ENCODE measurements around the gene UBR4.

UBR4 gene

DNA sequence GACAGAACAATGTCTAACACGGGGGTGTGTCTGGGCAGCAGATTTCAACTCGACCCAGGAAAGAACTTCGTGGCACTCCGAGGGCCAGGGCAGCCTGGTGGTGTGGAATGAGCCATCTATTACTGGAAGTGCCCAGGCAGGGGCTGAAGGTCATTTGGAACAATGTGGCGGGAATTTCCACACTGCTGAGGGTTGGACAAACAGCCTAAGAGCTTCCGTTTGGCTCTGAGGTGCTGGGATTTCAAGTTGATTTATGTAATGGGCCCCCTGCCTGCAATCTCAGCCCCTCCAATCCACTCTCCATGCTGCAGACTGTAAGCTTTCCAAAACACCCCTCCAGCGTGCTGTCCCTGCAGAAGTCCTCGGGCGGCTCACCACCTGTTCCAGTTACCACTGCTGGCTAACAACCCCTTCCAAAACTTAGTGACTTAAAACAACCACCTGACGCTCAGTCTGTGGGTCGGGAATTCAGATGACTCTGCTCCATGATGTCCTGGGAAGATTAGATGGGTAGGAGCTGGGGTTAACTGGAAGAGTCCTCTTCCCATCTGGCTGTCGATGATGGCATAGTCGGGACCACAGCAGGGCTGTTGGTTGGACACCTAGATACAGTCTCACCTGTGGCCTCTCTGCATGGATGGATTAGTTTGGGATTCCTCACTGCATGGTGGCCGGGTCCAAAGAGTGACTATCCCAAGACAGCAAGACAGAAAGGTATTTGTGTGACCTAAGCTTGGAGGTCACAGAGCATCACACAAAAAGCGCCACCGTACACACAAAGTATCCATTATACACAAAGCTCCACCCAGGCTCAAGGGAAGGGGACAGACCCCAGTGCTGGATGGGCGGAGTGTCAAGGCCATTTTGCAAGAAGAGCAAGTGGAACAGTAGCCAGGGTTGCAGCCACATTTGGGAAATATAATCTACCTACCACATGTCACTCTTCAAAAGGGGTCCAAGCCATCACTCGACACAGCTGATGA, 163.9 kb downstream of the UBR4 start:
- H3K9me3 ChIP-seq (ENCODE audit: control insufficient read depth, insufficient read depth, low read length): no peaks in the 10 kb centered on the region
- no peak for TF ChIP-seq EZH2phosphoT487 (IDR thresholded peaks at IDR 0.05; ENCODE audit: borderline replicate concordance, low read length)
- TF ChIP-seq, protein P1, sequence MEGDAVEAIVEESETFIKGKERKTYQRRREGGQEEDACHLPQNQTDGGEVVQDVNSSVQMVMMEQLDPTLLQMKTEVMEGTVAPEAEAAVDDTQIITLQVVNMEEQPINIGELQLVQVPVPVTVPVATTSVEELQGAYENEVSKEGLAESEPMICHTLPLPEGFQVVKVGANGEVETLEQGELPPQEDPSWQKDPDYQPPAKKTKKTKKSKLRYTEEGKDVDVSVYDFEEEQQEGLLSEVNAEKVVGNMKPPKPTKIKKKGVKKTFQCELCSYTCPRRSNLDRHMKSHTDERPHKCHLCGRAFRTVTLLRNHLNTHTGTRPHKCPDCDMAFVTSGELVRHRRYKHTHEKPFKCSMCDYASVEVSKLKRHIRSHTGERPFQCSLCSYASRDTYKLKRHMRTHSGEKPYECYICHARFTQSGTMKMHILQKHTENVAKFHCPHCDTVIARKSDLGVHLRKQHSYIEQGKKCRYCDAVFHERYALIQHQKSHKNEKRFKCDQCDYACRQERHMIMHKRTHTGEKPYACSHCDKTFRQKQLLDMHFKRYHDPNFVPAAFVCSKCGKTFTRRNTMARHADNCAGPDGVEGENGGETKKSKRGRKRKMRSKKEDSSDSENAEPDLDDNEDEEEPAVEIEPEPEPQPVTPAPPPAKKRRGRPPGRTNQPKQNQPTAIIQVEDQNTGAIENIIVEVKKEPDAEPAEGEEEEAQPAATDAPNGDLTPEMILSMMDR (IDR thresholded peaks at IDR 0.05; ENCODE audit: low read depth, low read length, poor library complexity, severe bottlenecking): no peak
- no peaks in the 10 kb centered on the region for H3K9me2 ChIP-seq (replicated peaks; ENCODE audit: control insufficient read depth, low read length)
- H3K4me3 ChIP-seq (ENCODE audit: low read length): no peak overlapping the region
- H3K4me1 ChIP-seq (ENCODE audit: control insufficient read depth, low read length): no peaks in the 10 kb centered on the region
- H3K4me2 ChIP-seq (ENCODE audit: low read length): no peak overlapping the region
- H4K20me1 ChIP-seq (ENCODE audit: control insufficient read depth, insufficient read depth, low read depth, low read length): no peaks in the 10 kb centered on the region
- no peaks in the 10 kb centered on the region for H3K36me3 ChIP-seq (ENCODE audit: control insufficient read depth, low read length)
- H3F3A ChIP-seq (ENCODE audit: control insufficient read depth, insufficient read depth): no peaks in the 10 kb centered on the region
- H3K27ac ChIP-seq (ENCODE audit: low read depth, low read length): no peak overlapping the region
- no peaks in the 10 kb centered on the region for H3K79me2 ChIP-seq (ENCODE audit: control insufficient read depth, low read length)
- peaks cover 11% of the 10 kb centered on the region; the same call in 1 of the 2 replicates for H3K27me3 ChIP-seq (ENCODE audit: control insufficient read depth, low read length)

DNA sequence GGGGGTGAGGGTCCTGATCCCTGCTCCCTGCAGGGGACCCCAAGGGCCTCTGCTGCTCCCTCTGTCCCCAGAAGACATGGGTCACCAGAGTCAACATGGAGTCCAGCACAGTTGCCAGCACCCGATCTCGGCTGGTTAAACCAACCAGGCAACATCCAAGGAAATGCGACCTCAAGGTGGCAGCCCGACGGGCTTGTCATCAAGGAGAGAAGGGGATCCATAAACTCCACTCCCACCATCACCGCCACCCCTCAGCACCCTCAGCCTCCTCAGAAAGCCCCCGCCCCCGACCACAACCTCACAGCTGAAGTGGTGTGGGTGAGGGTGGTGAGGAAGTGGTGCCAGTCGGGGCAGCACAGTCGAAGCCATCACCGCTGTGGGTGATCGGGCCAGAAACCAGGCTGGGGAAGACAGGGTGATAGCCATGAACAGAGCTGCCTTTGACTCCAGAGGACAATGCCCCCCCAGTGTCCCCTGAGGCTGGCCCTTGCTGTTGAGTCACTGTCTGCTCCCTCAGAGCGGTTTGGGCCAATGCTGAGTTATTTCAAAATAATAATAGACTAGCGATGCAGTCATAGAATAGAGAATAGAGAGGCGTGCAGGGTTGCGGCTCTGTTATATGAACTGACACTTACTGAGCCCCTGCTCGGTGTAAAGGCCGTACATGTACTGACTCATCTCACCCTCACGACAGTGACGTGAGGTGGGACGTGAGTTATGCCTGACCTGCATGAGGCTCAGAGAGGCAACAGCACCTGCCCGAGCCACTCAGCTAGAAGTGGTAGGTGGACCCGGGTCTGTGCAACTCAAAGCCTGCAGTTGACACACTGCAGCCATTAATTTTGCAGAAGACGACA, 164.9 kb downstream of the UBR4 start:
- H3K4me2 ChIP-seq (ENCODE audit: low read length): no peak overlapping the region
- H3K9me2 ChIP-seq (replicated peaks; ENCODE audit: control insufficient read depth, low read length): no peaks in the 10 kb centered on the region
- peaks cover 11% of the 10 kb centered on the region; the same call in 1 of the 2 replicates for H3K27me3 ChIP-seq (ENCODE audit: control insufficient read depth, low read length)
- no peaks in the 10 kb centered on the region for H3K79me2 ChIP-seq (ENCODE audit: control insufficient read depth, low read length)
- no peaks in the 10 kb centered on the region for H4K20me1 ChIP-seq (ENCODE audit: control insufficient read depth, insufficient read depth, low read depth, low read length)
- H3F3A ChIP-seq (ENCODE audit: control insufficient read depth, insufficient read depth): no peaks in the 10 kb centered on the region
- H3K4me1 ChIP-seq (ENCODE audit: control insufficient read depth, low read length): no peaks in the 10 kb centered on the region
- no peaks in the 10 kb centered on the region for H3K36me3 ChIP-seq (ENCODE audit: control insufficient read depth, low read length)
- H3K27ac ChIP-seq (ENCODE audit: low read depth, low read length): no peak overlapping the region
- TF ChIP-seq EZH2phosphoT487 (IDR thresholded peaks at IDR 0.05; ENCODE audit: borderline replicate concordance, low read length): no peak
- TF ChIP-seq, protein P1 (IDR thresholded peaks at IDR 0.05; ENCODE audit: low read depth, low read length, poor library complexity, severe bottlenecking): no peak
- H3K4me3 ChIP-seq (ENCODE audit: low read length): no peak overlapping the region
- H3K9me3 ChIP-seq (ENCODE audit: control insufficient read depth, insufficient read depth, low read length): no peaks in the 10 kb centered on the region

DNA sequence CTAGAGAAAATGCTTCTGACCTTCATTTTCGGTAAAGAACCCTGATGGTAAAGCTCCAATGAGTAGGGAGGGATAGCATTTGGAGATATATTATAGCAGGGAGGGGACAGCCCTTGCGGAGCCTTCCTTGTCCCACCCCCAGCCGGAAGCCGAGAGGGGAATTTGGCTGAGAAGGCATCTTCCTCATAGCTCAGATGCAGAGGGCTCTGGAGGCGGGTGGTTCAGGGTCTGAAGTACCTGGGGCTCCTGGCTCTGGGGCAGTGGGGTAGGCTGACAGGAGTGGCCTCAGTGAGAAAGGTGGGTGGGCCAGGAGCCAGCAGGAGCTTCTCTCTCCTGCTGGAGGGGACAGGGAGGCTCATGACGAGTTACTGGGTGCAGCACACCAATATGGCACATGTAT, 165.6 kb downstream of the UBR4 start:
- no peak overlapping the region for H3K27ac ChIP-seq (ENCODE audit: low read depth, low read length)
- no peaks in the 10 kb centered on the region for H3K9me2 ChIP-seq (replicated peaks; ENCODE audit: control insufficient read depth, low read length)
- H3K27me3 ChIP-seq (ENCODE audit: control insufficient read depth, low read length): peaks cover 11% of the 10 kb centered on the region; the same call in 1 of the 2 replicates
- no peaks in the 10 kb centered on the region for H3K4me1 ChIP-seq (ENCODE audit: control insufficient read depth, low read length)
- H4K20me1 ChIP-seq (ENCODE audit: control insufficient read depth, insufficient read depth, low read depth, low read length): no peaks in the 10 kb centered on the region
- H3K36me3 ChIP-seq (ENCODE audit: control insufficient read depth, low read length): no peaks in the 10 kb centered on the region
- H3K9me3 ChIP-seq (ENCODE audit: control insufficient read depth, insufficient read depth, low read length): no peaks in the 10 kb centered on the region
- no peak overlapping the region for H3K4me2 ChIP-seq (ENCODE audit: low read length)
- no peaks in the 10 kb centered on the region for H3K79me2 ChIP-seq (ENCODE audit: control insufficient read depth, low read length)
- no peaks in the 10 kb centered on the region for H3F3A ChIP-seq (ENCODE audit: control insufficient read depth, insufficient read depth)
- no peak for TF ChIP-seq EZH2phosphoT487 (IDR thresholded peaks at IDR 0.05; ENCODE audit: borderline replicate concordance, low read length)
- TF ChIP-seq, protein P1 (IDR thresholded peaks at IDR 0.05; ENCODE audit: low read depth, low read length, poor library complexity, severe bottlenecking): no peak
- no peak overlapping the region for H3K4me3 ChIP-seq (ENCODE audit: low read length)

All from DOHH2 (cell line).